A375 (cell line): ENCODE data around the gene BORA. TPM values are rescaled to one million over a fixed set of nuclear protein-coding genes. Genes with fewer than 3 reads are reported as not detected.

Experiments used
- small RNA-seq: library from RNA; depleted of rRNA; stranded (forward); fragments of <200 nt; gene quantifications from one replicate; pipeline ENCODE3, GENCODE V24; 2014
- total RNA-seq: library from RNA; depleted of rRNA; stranded (reverse); fragments of >200 nt; shearing (Covaris generic); gene quantifications from 2 replicates; pipeline ENCODE4 v1.2.3, GENCODE V29; 2014; rRNA removed

BORA gene
- 9.0 and 9.2 TPM in 2 replicates for total RNA-seq

GRCh38 chr13:72727417-72728289 is at the start of gene BORA, which contains the start of gene MZT1:
BORA (plus strand) TSS chr13:72727923; CDS start chr13:72728941, 1,018 bp downstream.
MZT1 (minus strand) TSS chr13:72727629; CDS start chr13:72727602, 27 bp downstream.

GRCh38 chr13:72781451-72782439 is 54.0 kb downstream of the BORA start, which contains the start of the genes DIS3 and PIBF1:
DIS3 (minus strand) TSS chr13:72781900; CDS start chr13:72781832, 68 bp downstream.
PIBF1 (plus strand) TSS chr13:72782133; CDS start chr13:72783470, 1,337 bp downstream.

Small RNA genes lying within 50 kb of the gene (small RNA-seq; reads per million reads assigned to genes)
- not detected for gene RNU6-80P

Other genes with a start within 250 kb of the BORA start
- gene MZT1, start 294 bp upstream of the BORA start, total RNA-seq: 19.9 and 25.4 TPM in 2 replicates
- gene DIS3, start 54.0 kb downstream of the BORA start, total RNA-seq: 56.1 and 60.1 TPM in 2 replicates
- 23.6 and 42.0 TPM in 2 replicates for gene PIBF1, start 54.2 kb downstream of the BORA start, total RNA-seq